HUES64 (cell line): ENCODE data around the gene KRTAP9-1.
"Not testable (repeated sequence)": the region's sequence is repeated elsewhere in the genome, so short reads cannot be mapped to it uniquely, and the experiment has no call there.

Experiments
- H3K27ac ChIP-seq: 2 replicates; pipeline ENCODE4 v1.7.0; 2013; ENCODE audit warnings: low read depth, low read length, inconsistent platforms
- H3K27me3 ChIP-seq: 2 replicates; pipeline ENCODE4 v1.6.1; 2013; ENCODE audit warnings: mild to moderate bottlenecking, low read length; ENCODE audit not compliant: insufficient read depth
- H3K36me3 ChIP-seq: 2 replicates; pipeline ENCODE4 v1.6.1; 2013; ENCODE audit warnings: mild to moderate bottlenecking, low read length; ENCODE audit not compliant: insufficient read depth
- H3K4me1 ChIP-seq: 2 replicates; pipeline ENCODE4 v1.6.1; 2013; ENCODE audit warnings: mild to moderate bottlenecking, low read length, moderate library complexity; ENCODE audit not compliant: insufficient read depth
- H3K4me3 ChIP-seq: 2 replicates; pipeline ENCODE4 v1.5.1; 2013; ENCODE audit warnings: mild to moderate bottlenecking, low read length, moderate library complexity
- H3K9ac ChIP-seq: 2 replicates; pipeline ENCODE4 v1.6.1; 2013; ENCODE audit warnings: mild to moderate bottlenecking, low read depth, low read length
- H3K9me3 ChIP-seq: 2 replicates; pipeline ENCODE4 v1.6.1; 2013; ENCODE audit warnings: low read depth, low read length; ENCODE audit not compliant: insufficient read depth
- WGBS: fragments of 150-250, 120-280 bp; methylation state at CpG from one replicate; pipeline ENCODE4 v1.1.7; 2013; ENCODE audit warnings: missing lambda C conversion rate; 5-methylcytosine and 5-hydroxymethylcytosine counted together

KRTAP9-1 gene

DNA sequence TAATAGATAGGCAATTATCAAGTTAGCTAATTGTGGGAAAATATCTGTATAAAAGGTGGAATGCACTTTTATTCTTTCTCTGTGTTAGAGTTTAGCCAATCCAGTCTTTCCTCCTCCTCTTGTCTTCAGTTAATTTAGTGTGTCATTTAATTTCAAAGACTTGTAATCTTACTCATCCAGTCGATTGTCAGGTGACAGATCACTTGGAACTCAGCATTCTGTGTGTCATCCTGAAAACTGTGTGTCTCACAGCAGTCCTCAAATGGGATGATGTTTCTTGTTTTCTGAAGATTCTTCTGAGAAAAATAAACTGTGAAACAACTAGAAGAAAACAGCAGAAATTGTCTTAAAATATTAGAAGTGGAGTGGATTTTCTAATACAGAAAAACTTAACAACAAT, 4.7 kb upstream of the KRTAP9-1 start:
- H3K9me3 ChIP-seq: no peaks in the 10 kb centered on the region
- H3K27ac ChIP-seq: no peak overlapping the region
- H3K27me3 ChIP-seq: no peaks in the 10 kb centered on the region
- H3K4me3 ChIP-seq: no peak overlapping the region
- no peaks in the 10 kb centered on the region for H3K36me3 ChIP-seq
- no peak overlapping the region for H3K9ac ChIP-seq
- no peaks in the 10 kb centered on the region for H3K4me1 ChIP-seq
- 95% methylated on average over 1 of the region's 1 CpG for WGBS

DNA sequence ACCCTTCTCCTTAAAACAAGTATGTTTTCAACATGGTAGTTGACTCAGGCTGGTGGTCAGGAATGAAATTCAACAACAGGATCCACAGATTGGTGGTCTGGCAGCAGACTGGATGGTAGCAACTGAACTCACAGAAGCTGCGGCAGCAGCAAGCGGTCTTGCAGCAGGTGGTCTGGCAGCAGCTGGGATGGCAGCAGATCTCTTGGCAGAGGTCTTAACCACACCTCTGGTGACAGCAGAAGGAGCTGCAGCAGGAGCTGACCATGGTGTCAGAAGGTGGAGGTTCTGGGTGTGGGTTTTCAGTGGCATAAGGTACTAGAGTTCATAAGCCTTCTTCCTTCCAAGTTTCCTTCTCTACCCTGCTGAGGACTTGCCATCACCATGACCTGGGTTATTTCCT, 2.8 kb upstream of the KRTAP9-1 start:
- WGBS: 91% methylated on average over 2 of the region's 2 CpGs

DNA sequence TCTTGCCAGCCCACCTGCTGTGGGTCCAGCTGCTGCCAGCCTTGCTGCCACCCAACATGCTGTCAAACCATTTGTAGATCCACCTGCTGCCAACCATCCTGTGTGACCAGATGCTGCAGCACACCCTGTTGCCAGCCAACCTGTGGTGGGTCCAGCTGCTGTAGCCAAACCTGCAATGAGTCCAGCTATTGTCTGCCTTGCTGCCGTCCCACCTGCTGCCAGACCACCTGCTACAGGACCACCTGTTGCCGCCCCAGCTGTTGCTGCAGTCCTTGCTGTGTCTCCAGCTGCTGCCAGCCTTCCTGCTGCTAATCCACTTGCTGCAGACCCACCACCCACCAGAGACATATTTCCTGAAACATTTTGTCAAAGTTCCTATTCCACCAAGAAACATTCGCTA, 641 bp downstream of the KRTAP9-1 start:
- Histone ChIP-seq H3K27ac (no peak overlapping the region), H3K4me1 (no peaks in the 10 kb centered on the region), H3K9ac (no peak overlapping the region), H3K27me3 (no peaks in the 10 kb centered on the region), H3K9me3 (peaks cover 2% of the 10 kb centered on the region; the same call in 1 of the 2 replicates), H3K36me3 (no peaks in the 10 kb centered on the region), H3K4me3 (no peak overlapping the region)
- WGBS: 88% methylated on average over 3 of the region's 3 CpGs

More for the DNA sequence above, 2.8 kb upstream of the KRTAP9-1 start:
- no peaks in the 10 kb centered on the region for H3K9me3 ChIP-seq
- no peaks in the 10 kb centered on the region for H3K27me3 ChIP-seq
- no peak overlapping the region for H3K27ac ChIP-seq
- H3K36me3 ChIP-seq: no peaks in the 10 kb centered on the region
- H3K9ac ChIP-seq: no peak overlapping the region
- H3K4me3 ChIP-seq: no peak overlapping the region
- H3K4me1 ChIP-seq: no peaks in the 10 kb centered on the region

DNA sequence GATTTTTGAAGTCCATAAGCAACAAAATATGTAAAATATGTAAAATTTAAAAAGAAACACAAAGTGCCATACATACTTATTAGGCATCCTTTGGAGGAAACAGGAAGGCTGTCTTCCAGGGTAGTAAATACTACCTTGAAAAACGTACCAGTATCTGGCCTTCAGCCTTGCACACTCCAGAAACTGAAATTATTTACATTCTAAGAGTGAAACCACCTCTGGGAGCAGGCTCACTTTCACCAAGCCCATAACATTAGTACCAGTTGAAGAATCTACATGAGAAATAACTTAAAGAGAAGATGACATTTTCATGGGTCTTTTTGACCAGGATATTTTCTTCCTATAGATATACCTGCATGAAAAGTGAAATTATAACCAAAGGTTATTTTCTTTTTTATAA, 6.4 kb downstream of the KRTAP9-1 start:
- Histone ChIP-seq H3K27me3 (no peaks in the 10 kb centered on the region), H3K9ac (no peak overlapping the region), H3K27ac (no peak overlapping the region), H3K9me3 (peaks cover 2% of the 10 kb centered on the region; the same call in 1 of the 2 replicates), H3K36me3 (no peaks in the 10 kb centered on the region), H3K4me1 (no peaks in the 10 kb centered on the region), H3K4me3 (no peak overlapping the region)
- WGBS: 76% methylated on average over 1 of the region's 1 CpG

DNA sequence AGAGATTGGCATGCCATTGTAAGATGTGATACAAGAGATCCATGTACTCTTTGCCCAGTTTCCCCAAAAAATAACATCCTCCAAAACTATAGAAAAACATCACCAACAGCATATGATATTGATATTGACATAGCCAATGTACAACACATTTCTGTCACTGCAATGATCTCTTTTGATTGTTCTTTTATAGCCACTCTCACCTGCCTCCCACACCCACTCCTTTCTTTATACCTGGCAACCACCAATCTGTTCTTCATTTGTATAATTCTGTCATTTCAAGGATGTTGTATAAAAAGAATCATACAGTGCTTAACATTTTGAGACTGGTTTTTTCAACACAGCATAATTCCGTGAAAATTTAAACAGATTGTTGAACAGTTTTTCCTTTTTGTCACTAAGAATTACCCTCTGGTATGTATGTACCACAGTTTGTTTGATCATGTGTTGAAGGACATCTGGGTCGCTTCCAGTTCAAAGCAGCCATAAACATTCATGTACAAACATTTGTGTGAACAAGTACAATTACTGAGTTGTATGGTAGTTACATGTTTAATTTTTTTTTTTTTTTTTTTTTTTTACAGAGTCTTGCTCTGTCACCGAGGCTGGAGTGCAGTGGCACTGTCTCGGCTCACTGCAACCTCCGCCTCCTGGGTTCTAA, 9.9 kb downstream of the KRTAP9-1 start:
- Histone ChIP-seq H3K4me3 (no peak overlapping the region), H3K9me3 (peaks cover 2% of the 10 kb centered on the region; the same call in 1 of the 2 replicates), H3K4me1 (no peaks in the 10 kb centered on the region), H3K27me3 (no peaks in the 10 kb centered on the region), H3K9ac (no peak overlapping the region), H3K27ac (no peak overlapping the region), H3K36me3 (no peaks in the 10 kb centered on the region)
- WGBS: 75% methylated on average over 4 of the region's 5 CpGs

DNA sequence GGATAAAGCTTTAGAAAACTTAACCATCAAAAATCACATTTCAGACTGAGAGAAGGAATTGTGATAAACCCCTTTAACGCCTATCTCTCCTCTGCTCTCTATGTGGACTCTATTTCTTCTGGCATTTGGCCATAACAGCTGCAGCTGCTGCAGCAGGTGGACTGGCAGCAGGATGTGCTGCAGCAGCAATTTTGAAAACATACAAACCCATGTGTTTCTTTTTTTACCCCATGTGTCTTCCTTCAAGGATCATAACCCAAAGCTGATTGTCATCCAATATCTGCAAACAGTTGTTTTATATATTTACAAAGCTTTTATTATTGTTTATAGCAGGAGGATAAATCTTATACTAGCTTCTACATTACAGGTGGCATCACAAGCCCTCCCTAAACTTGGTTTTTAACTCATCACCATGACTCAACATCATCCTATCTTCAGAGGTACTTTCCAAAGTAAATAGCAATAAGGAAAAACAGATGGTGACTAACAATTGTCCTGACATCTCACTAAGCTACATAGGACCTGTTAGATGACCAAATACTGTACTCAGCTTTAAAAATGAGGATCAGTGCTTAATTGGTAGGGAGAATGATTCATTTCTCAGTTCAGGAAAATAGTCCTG, 22.3 kb downstream of the KRTAP9-1 start:
- 84% methylated on average over 1 of the region's 1 CpG for WGBS
- H3K27me3 ChIP-seq: no peaks in the 10 kb centered on the region

DNA sequence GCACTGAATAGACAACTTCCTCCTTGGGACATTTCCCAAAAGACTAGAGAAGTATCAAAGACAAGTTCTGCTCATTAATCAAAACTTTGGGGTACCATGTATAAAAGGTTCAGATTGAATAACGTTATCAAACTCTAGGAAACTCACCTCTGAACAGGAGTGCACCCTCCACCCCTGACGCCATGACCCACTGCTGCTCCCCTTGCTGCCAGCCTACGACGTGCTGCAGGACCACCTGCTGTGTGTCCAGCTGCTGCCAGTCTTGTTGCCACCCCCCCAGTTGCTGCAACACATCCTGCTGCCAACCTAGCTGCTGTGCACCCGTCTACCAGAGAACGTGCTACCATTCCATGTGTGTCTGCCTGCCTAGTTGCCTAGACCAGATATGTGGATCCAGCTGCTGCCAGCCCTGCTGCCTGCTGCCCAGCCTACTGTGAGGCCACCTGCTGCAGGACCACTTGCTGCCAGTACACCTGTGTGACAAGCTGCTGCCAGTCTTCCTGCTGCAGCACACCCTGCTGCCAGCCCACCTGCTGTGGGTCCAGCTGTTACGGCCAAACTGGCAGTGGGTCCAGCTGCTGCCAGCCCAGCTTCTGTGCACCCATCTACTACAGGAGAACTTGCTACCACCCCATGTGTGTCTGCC, 23.0 kb downstream of the KRTAP9-1 start:
- Histone ChIP-seq H3K27me3 (no peaks in the 10 kb centered on the region), H3K9me3 (peaks cover 7% of the 10 kb centered on the region; the same call in 1 of the 2 replicates), H3K27ac (no peak overlapping the region), H3K4me1 (no peaks in the 10 kb centered on the region), H3K9ac (no peak overlapping the region), H3K4me3 (no peak overlapping the region), H3K36me3 (no peaks in the 10 kb centered on the region)
- WGBS: 88% methylated on average over 7 of the region's 7 CpGs

More for the DNA sequence above, 22.3 kb downstream of the KRTAP9-1 start:
- H3K9me3 ChIP-seq: peaks cover 12% of the 10 kb centered on the region; the same call in 1 of the 2 replicates
- H3K4me3 ChIP-seq: no peak overlapping the region
- no peaks in the 10 kb centered on the region for H3K36me3 ChIP-seq
- H3K27ac ChIP-seq: no peak overlapping the region
- no peaks in the 10 kb centered on the region for H3K4me1 ChIP-seq
- no peak overlapping the region for H3K9ac ChIP-seq

DNA sequence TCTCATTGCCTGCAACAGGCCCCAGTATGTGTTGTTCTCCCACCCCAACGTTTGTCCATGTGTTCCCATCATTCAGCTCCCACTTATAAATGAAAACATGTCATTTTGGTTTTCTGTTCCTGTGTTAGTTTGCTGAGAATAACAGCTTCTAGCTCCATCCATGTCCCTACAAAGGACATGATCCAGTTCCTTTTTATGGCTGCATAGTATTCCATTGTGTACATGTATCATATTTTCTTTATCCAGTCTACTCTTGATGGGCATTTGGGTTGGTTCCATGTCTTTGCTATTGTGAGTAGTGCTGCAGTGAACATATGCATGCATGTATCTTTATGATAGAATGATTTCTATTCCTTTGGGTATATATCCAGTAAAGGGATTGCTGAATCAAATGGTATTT, 26.0 kb downstream of the KRTAP9-1 start:
- no peak overlapping the region for H3K27ac ChIP-seq
- no peaks in the 10 kb centered on the region for H3K4me1 ChIP-seq
- no peaks in the 10 kb centered on the region for H3K36me3 ChIP-seq
- H3K9me3 ChIP-seq: no peaks in the 10 kb centered on the region
- no peak overlapping the region for H3K9ac ChIP-seq
- H3K27me3 ChIP-seq: no peaks in the 10 kb centered on the region
- WGBS: 86% methylated on average over 1 of the region's 1 CpG
- H3K4me3 ChIP-seq: no peak overlapping the region

DNA sequence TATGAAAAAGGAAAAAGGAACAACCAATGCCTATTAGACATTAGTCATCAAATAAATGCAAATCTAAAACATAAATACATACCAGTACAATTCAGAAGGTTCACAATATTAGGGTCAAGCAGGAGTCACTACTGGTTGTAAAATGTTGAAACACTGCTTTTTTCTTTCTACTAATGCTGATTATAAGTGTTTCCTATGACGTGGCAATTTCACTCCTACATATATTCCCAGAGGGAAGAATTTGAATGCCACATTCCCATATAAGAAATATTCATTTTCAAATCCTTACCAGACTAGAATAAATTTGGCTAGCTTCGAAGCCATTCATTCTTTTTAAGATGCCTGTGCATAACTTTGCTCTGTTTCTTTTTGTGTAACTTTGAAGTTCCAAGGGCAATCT, 34.1 kb downstream of the KRTAP9-1 start:
- Histone ChIP-seq H3K4me3 (no peak overlapping the region), H3K27me3 (no peaks in the 10 kb centered on the region), H3K9ac (no peak overlapping the region), H3K4me1 (no peaks in the 10 kb centered on the region), H3K36me3 (no peaks in the 10 kb centered on the region), H3K27ac (no peak overlapping the region), H3K9me3 (no peaks in the 10 kb centered on the region)
- WGBS: 93% methylated on average over 2 of the region's 2 CpGs

DNA sequence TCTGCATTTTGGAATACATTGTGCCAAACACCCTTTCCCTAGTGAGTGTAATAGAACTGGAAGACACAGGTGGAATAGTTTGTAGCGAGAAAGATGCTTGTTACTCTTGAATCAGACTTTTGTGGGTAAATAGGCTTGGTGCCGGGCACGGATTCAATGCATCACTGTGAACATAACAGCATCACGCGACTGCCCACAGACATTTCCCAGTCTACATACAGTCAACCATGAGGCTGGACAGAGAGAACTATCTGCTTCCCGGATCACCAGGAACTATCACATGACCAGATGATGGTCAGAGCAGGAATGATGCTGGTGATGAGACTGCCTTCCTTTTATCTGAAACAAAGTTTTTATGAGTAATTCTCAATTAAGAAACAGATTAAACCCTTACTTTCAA, 36.4 kb downstream of the KRTAP9-1 start:
- Histone ChIP-seq H3K27ac (no peak overlapping the region), H3K27me3 (no peaks in the 10 kb centered on the region), H3K9ac (no peak overlapping the region), H3K9me3 (no peaks in the 10 kb centered on the region), H3K4me3 (no peak overlapping the region), H3K36me3 (no peaks in the 10 kb centered on the region), H3K4me1 (no peaks in the 10 kb centered on the region)
- 92% methylated on average over 6 of the region's 6 CpGs for WGBS

DNA sequence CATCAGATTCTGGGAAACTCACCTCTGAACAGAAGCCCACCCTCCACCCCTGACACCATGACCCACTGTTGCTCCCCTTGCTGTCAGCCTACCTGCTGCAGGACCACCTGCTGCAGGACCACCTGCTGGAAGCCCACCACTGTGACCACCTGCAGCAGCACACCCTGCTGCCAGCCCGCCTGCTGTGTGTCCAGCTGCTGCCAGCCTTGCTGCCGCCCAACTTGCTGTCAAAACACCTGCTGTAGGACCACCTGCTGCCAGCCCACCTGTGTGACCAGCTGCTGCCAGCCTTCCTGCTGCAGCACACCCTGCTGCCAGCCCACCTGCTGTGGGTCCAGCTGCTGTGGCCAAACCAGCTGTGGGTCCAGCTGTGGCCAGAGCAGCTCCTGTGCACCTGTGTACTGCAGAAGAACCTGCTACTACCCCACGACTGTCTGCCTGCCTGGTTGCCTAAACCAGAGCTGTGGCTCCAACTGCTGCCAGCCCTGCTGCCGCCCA, 37.0 kb downstream of the KRTAP9-1 start, which contains the start of gene KRTAP9-2:
Gene KRTAP9-2, plus strand, starts transcription at position 51 of the 498 bp plus-strand sequence. Its CDS starts 7 bp downstream, at position 58.
- H3K9ac ChIP-seq, H3K27ac ChIP-seq, H3K4me3 ChIP-seq, H3K36me3 ChIP-seq, H3K27me3 ChIP-seq, H3K9me3 ChIP-seq, H3K4me1 ChIP-seq: not testable (repeated sequence)
- WGBS: 86% methylated on average over 2 of the region's 4 CpGs
